ENCODE measurements around the gene SPTBN1.

Gene SPTBN1

DNA sequence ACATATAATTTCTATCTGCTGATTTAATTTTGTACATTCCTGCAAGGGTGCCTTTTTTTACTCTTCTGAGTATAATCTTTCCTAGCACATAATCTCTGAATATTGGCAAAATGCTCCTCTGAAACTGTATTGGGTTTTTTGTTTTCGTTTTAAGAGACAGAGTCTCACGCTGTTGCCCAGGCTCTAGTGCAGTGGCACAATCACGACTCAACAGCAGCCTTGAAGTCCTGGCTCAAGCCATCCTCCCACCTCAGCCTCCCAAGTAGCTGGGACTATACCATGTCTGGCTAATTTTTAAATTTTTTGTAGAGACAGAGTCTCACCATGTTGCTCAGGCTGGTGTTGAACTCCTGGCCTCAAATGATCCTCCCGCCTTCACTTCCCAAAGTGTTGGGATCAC, 104.9 kb downstream of the SPTBN1 start:
- peak overlapping the region; percentile 64 for H3K4me3 ChIP-seq (ENCODE audit: control insufficient read depth, low read depth, low read length)
- no peak for DNase-seq (ENCODE audit: low read depth)
- TF ChIP-seq, protein P1, sequence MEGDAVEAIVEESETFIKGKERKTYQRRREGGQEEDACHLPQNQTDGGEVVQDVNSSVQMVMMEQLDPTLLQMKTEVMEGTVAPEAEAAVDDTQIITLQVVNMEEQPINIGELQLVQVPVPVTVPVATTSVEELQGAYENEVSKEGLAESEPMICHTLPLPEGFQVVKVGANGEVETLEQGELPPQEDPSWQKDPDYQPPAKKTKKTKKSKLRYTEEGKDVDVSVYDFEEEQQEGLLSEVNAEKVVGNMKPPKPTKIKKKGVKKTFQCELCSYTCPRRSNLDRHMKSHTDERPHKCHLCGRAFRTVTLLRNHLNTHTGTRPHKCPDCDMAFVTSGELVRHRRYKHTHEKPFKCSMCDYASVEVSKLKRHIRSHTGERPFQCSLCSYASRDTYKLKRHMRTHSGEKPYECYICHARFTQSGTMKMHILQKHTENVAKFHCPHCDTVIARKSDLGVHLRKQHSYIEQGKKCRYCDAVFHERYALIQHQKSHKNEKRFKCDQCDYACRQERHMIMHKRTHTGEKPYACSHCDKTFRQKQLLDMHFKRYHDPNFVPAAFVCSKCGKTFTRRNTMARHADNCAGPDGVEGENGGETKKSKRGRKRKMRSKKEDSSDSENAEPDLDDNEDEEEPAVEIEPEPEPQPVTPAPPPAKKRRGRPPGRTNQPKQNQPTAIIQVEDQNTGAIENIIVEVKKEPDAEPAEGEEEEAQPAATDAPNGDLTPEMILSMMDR (conservative IDR thresholded peaks at IDR 0.05; ENCODE audit: control insufficient read depth, insufficient read depth, low read depth, low read length): no peak

DNA sequence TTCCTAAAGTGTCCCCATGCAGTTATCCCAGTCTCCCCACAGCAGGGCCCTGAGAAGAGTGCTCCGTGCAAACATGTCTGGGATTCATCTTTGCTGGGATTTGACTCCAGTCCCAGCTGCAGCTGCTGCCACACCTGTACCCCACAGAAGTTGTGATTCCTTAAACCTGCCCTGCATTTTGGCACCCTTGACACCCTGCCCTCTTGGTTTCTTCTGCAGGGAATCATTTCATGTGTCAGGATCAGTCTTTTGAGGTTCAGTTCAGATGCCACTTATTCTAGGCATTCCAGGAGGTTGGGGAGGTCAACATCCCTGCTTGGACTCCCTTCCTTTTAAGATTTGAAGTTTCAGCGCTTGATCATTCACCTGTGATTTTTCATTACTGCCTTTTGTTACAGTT, 108.3 kb downstream of the SPTBN1 start:
- H3K4me3 ChIP-seq (ENCODE audit: control insufficient read depth, low read depth, low read length): no peak overlapping the region
- TF ChIP-seq, protein P1 (conservative IDR thresholded peaks at IDR 0.05; ENCODE audit: control insufficient read depth, insufficient read depth, low read depth, low read length): no peak
- DNase-seq (ENCODE audit: low read depth): no peak

DNA sequence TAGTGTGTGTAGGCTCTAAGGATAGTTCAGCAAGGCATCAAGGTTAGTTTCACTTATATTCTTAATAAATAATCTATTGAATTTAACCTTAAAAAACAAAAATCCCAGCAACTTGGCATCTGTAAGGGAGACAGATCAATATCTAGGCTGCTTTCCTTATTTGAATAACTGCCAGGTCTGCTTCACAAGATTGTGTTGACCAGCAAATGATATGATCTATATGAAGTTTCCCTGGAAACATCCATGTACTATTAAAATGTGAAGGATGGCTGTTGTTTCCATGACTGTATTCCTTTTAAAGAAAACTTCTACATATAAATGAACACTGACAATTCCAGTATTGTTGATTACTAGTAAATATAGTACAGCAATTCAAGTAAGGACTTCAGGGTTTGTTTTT, 109.4 kb downstream of the SPTBN1 start:
- H3K4me3 ChIP-seq (ENCODE audit: control insufficient read depth, low read depth, low read length): no peak overlapping the region
- TF ChIP-seq, protein P1 (conservative IDR thresholded peaks at IDR 0.05; ENCODE audit: control insufficient read depth, insufficient read depth, low read depth, low read length): no peak
- DNase-seq (ENCODE audit: low read depth): no peak

DNA sequence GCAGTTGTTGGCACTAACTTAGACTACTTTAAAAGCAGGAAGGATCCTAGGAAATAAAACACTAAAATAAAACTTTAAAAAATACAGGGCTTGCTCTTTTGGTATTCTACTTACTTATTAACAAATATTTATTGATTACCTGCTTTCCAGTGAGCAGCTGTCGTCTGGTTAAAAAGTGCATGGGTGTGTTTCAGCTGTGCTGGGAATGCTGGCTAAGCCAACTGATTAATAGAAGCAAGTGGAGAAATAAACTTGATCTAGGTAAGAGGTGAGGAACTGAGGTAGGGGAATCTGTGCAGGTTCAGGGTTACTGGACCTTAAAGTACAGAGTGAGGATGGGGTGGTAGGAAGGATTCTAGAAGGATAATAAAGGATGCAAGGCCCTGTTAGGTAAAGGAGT, 110.8 kb downstream of the SPTBN1 start:
- no peak overlapping the region for H3K4me3 ChIP-seq (ENCODE audit: control insufficient read depth, low read depth, low read length)
- DNase-seq (ENCODE audit: low read depth): no peak
- TF ChIP-seq, protein P1 (conservative IDR thresholded peaks at IDR 0.05; ENCODE audit: control insufficient read depth, insufficient read depth, low read depth, low read length): no peak

DNA sequence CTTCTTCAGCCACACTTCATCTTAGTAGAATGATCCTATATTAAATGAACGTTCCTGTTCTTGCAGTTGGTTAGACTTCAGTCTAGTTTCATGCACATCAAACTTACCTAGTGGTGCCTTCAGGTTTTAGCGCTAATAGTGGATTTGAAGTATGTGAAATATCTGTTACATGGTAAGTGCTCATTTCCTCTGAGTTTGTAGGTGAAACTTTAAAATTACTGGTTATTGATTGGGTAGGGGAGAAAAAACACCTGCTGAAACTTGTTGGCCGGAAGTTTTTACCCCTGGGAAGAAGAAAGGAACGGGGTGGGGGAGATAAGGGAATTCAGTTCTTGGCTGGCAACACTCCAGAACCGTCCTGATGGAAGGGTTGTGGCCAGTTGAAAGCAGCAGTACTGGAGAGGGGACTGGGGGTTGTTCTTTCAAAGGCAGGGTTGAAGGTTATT, 112.8 kb downstream of the SPTBN1 start:
- no peak for DNase-seq (ENCODE audit: low read depth)
- no peak overlapping the region for H3K4me3 ChIP-seq (ENCODE audit: control insufficient read depth, low read depth, low read length)
- TF ChIP-seq, protein P1 (conservative IDR thresholded peaks at IDR 0.05; ENCODE audit: control insufficient read depth, insufficient read depth, low read depth, low read length): no peak

DNA sequence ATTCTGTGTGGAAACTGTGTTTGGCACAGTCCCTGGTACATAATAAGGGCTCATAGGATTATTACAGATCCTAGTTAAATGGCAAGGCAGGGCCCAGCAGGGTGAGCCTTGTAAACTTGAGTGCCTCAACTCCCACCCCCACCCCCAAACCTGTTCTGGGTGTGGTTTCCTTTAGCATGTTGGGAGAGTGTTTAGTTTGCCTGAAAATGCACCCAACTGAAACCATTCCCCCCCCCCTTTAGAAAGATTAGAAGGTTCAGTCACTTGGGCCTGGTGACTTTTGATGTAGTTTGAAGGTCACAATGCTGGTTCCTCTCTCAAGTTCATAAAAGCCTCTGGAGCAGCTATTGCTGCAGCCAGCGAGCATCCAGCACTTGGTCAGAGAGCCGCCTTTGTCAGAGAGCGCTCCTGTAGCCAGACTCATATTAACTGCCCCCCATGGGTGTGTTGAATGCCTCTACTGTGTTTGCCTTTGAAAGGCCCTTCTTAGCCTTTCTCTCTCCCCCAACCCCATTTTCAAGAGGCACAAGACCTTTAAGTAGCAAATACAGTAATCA, 113.7 kb downstream of the SPTBN1 start:
- no peak for DNase-seq (ENCODE audit: low read depth)
- no peak overlapping the region for H3K4me3 ChIP-seq (ENCODE audit: control insufficient read depth, low read depth, low read length)
- TF ChIP-seq, protein P1 (conservative IDR thresholded peaks at IDR 0.05; ENCODE audit: control insufficient read depth, insufficient read depth, low read depth, low read length): no peak
